ENCODE data around the gene DNHD1.

DNA sequence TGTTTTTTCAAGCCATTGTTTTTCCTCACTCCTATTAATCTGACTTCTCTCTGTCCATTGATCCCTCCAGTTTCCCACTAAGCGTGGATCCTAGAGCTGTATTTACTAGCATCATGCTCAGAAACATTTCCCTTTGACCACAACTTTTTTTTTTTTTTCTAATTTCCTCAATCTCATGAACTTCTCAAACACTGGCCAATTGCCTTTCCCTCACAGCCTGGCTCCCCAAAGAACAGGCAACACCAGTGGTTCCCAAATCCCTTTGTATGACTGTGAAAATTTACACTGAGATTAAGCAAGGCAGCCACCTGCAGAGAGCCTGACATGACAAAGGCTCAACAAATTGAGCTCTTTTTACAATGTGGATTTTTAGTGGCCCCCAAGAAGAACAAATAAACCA is 123.6 kb downstream of the DNHD1 start:
- TF ChIP-seq POLR2A (IDR thresholded peaks at IDR 0.05; ENCODE audit: low read depth, low read length) (no peak), RCOR1 (IDR thresholded peaks at IDR 0.05; ENCODE audit: insufficient replicate concordance, low read length) (no peak), SMC3 (IDR thresholded peaks at IDR 0.05; ENCODE audit: low read depth, low read length) (no peak), FOS (IDR thresholded peaks at IDR 0.05; ENCODE audit: low read depth, low read length) (no peak), CEBPB (IDR thresholded peaks at IDR 0.05; ENCODE audit: low read depth, low read length) (no peak)
- TF ChIP-seq, protein P1, sequence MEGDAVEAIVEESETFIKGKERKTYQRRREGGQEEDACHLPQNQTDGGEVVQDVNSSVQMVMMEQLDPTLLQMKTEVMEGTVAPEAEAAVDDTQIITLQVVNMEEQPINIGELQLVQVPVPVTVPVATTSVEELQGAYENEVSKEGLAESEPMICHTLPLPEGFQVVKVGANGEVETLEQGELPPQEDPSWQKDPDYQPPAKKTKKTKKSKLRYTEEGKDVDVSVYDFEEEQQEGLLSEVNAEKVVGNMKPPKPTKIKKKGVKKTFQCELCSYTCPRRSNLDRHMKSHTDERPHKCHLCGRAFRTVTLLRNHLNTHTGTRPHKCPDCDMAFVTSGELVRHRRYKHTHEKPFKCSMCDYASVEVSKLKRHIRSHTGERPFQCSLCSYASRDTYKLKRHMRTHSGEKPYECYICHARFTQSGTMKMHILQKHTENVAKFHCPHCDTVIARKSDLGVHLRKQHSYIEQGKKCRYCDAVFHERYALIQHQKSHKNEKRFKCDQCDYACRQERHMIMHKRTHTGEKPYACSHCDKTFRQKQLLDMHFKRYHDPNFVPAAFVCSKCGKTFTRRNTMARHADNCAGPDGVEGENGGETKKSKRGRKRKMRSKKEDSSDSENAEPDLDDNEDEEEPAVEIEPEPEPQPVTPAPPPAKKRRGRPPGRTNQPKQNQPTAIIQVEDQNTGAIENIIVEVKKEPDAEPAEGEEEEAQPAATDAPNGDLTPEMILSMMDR (conservative IDR thresholded peaks at IDR 0.05; ENCODE audit: low read depth, low read length), result no peak
- TF ChIP-seq, protein P2, sequence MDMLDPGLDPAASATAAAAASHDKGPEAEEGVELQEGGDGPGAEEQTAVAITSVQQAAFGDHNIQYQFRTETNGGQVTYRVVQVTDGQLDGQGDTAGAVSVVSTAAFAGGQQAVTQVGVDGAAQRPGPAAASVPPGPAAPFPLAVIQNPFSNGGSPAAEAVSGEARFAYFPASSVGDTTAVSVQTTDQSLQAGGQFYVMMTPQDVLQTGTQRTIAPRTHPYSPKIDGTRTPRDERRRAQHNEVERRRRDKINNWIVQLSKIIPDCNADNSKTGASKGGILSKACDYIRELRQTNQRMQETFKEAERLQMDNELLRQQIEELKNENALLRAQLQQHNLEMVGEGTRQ (IDR thresholded peaks at IDR 0.05; ENCODE audit: low read depth, low read length), result no peak
- TF ChIP-seq, protein P3, sequence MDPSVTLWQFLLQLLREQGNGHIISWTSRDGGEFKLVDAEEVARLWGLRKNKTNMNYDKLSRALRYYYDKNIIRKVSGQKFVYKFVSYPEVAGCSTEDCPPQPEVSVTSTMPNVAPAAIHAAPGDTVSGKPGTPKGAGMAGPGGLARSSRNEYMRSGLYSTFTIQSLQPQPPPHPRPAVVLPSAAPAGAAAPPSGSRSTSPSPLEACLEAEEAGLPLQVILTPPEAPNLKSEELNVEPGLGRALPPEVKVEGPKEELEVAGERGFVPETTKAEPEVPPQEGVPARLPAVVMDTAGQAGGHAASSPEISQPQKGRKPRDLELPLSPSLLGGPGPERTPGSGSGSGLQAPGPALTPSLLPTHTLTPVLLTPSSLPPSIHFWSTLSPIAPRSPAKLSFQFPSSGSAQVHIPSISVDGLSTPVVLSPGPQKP (IDR thresholded peaks at IDR 0.05; ENCODE audit: borderline replicate concordance, low read depth, low read length), result no peak
